ENCODE data around the gene CACNA1C.

DNA sequence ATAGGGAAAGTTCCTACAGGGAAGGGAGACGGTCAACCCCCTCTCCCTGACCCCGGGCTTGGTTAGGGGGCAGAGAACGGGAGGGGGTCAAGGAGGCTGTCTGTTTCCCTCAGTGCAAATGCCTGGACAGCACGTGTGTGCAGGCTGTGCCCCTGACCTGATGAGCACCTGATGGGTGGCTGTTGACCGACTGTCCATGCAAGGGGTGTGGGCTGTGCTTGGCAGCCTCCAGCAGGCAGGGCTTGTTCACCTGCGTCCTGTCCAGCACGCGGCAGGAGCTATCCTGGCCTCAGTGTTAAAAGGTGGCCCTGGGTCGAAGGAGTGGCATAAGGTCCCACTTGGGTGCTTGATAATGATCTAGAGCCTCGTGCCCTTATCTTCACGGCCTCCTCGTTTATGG, 221.0 kb downstream of the CACNA1C start:
- TF ChIP-seq GATA2 (IDR thresholded peaks at IDR 0.05; ENCODE audit: low read depth, low read length) (no peak), GATA3 (IDR thresholded peaks at IDR 0.05; ENCODE audit: low read depth, low read length) (no peak)
